AG04449 (cell line): ENCODE measurements around the gene TMEM198.

Source experiments
- CTCF ChIA-PET: fragments of 350-600 bp; formaldehyde crosslinking; extraction: SDS; loops from one replicate; lab custom pipeline; 2021; ENCODE audit warnings: antibody characterized with exemption; lab: Yijun Ruan, JAX
- POLR2A ChIA-PET: fragments of 400-600, 350-600 bp; formaldehyde crosslinking; extraction: SDS; loops from one replicate; lab custom pipeline; 2020; ENCODE audit warnings: antibody characterized with exemption, inconsistent platforms; lab: Yijun Ruan, JAX
- DNase-seq: peaks from one replicate; pipeline ENCODE4 v3.0.0-alpha.2; 2010; ENCODE audit warnings: low read depth, low spot score
- H3K4me3 ChIP-seq: 2 replicates; pipeline ENCODE4 v1.5.1; 2011; ENCODE audit warnings: low read depth, mild to moderate bottlenecking, control low read depth, low read length
- TF ChIP-seq, protein P1 (sequence below): IDR thresholded peaks from one replicate; pipeline ENCODE4 v1.5.1; 2011; ENCODE audit warnings: mild to moderate bottlenecking, moderate library complexity, low read length, control low read depth, inconsistent platforms; ENCODE audit not compliant: insufficient read depth; ENCODE audit errors: missing control alignments

Gene TMEM198

DNA sequence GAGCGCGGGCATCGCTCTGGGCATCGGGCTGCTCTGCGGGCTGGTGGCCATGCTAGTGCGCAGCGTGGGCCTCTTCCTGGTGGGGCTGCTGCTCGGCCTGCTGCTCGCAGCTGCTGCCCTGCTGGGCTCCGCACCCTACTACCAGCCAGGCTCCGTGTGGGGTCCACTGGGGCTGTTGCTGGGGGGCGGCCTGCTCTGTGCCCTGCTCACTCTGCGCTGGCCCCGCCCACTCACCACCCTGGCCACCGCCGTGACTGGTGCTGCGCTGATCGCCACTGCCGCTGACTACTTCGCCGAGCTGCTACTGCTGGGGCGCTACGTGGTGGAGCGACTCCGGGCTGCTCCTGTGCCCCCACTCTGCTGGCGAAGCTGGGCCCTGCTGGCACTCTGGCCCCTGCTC lies 3.8 kb downstream of the TMEM198 start:
- TF ChIP-seq, protein P1, sequence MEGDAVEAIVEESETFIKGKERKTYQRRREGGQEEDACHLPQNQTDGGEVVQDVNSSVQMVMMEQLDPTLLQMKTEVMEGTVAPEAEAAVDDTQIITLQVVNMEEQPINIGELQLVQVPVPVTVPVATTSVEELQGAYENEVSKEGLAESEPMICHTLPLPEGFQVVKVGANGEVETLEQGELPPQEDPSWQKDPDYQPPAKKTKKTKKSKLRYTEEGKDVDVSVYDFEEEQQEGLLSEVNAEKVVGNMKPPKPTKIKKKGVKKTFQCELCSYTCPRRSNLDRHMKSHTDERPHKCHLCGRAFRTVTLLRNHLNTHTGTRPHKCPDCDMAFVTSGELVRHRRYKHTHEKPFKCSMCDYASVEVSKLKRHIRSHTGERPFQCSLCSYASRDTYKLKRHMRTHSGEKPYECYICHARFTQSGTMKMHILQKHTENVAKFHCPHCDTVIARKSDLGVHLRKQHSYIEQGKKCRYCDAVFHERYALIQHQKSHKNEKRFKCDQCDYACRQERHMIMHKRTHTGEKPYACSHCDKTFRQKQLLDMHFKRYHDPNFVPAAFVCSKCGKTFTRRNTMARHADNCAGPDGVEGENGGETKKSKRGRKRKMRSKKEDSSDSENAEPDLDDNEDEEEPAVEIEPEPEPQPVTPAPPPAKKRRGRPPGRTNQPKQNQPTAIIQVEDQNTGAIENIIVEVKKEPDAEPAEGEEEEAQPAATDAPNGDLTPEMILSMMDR = no peak
- DNase-seq = no peak
- no peak overlapping the region for H3K4me3 ChIP-seq
- ChIA-PET CTCF (interaction anchor here (2.1 to 7.0 kb wide), 2 partner anchors 14 to 142 kb away, joined by 9 to 72 read pairs; no protein-coding TSS in a partner anchor), POLR2A (no interaction called here)

DNA sequence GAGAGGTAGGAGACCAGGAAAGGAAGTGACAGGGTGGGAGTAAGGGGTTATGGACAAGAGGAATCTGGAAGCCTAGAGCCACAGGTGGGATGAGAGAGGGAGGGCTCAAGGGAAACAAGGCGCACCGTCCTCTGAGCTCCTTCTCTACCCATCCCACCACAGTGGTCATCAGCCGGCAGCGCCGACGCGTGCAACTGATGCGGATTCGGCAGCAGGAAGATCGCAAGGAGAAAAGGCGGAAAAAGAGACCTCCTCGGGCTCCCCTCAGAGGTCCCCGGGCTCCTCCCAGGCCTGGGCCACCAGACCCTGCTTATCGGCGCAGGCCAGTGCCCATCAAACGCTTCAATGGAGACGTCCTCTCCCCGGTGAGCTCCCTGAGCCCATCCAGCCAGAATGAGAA lies 5.2 kb downstream of the TMEM198 start:
- TF ChIP-seq, protein P1 = no peak
- ChIA-PET POLR2A (no interaction called here), CTCF (interaction anchor here (2.1 to 7.0 kb wide), 2 partner anchors 13 to 140 kb away, joined by 9 to 72 read pairs; no protein-coding TSS in a partner anchor)
- no peak for DNase-seq
- H3K4me3 ChIP-seq = no peak overlapping the region

GRCh38 chr2:219549619-219550018 lies 5.8 kb downstream of the TMEM198 start:
- no peak for DNase-seq
- no peak overlapping the region for H3K4me3 ChIP-seq
- CTCF ChIA-PET = interaction anchor here (2.1 to 7.0 kb wide), 2 partner anchors 12 to 140 kb away, joined by 9 to 72 read pairs; no protein-coding TSS in a partner anchor
- POLR2A ChIA-PET = interaction anchor here (0.6 kb wide), 1 partner anchor 88 kb away, joined by 3 read pairs; no protein-coding TSS in a partner anchor
- TF ChIP-seq, protein P1 = no peak

- TF ChIP-seq, protein P1 = no peak
- no peak for DNase-seq
- CTCF ChIA-PET = interaction anchor here (0.9 to 7.0 kb wide), 10 partner anchors 9 to 149 kb away, joined by 3 to 72 read pairs (median 7); no protein-coding TSS in a partner anchor
- H3K4me3 ChIP-seq = peak overlapping the region; percentile 73
- POLR2A ChIA-PET = interaction anchor here (0.7 to 2.0 kb wide), 5 partner anchors 8 to 53 kb away, joined by 3 to 9 read pairs (median 7); partner anchors contain the start of genes CHPF, GMPPA, INHA and OBSL1
Measured at GRCh38 chr2:219551441-219552381, 7.9 kb downstream of the TMEM198 start.

- peak overlapping the region; percentile 73 for H3K4me3 ChIP-seq
- ChIA-PET POLR2A (interaction anchor here (1.0 to 2.0 kb wide), 4 partner anchors 9 to 54 kb away, joined by 3 to 9 read pairs (median 7); partner anchors contain the start of genes CHPF, GMPPA, INHA and OBSL1), CTCF (interaction anchor here (0.9 to 7.0 kb wide), 9 partner anchors 9 to 137 kb away, joined by 3 to 72 read pairs (median 8); no protein-coding TSS in a partner anchor)
- TF ChIP-seq, protein P1 = no peak
- DNase-seq = no peak
Measured at GRCh38 chr2:219552382-219553167, 8.7 kb downstream of the TMEM198 start.
